BLaER1 treated with 17β-estradiol and CSF1 and Interleukin-3, amounts not matched to agents 10 nM and 100 nM (cell line): ENCODE data around the gene ZNF697.

Source experiments
- H3K27ac ChIP-seq, 11 experiments: shearing (Covaris generic); formaldehyde crosslinking; 2 replicates each; pipeline ENCODE4 v1.8.1; 2022
- H3K27me3 ChIP-seq, 11 experiments: shearing (Covaris generic); formaldehyde crosslinking; 2 replicates each; pipeline ENCODE4 v1.8.1; 2022
- H3K36me3 ChIP-seq, 11 experiments: shearing (Covaris generic); formaldehyde crosslinking; 2 replicates each; pipeline ENCODE4 v1.8.1; 2022
- H3K4me1 ChIP-seq, 10 experiments: shearing (Covaris generic); formaldehyde crosslinking; 2 replicates each; pipeline ENCODE4 v1.8.1; 2022
- H3K4me2 ChIP-seq, 11 experiments: shearing (Covaris generic); formaldehyde crosslinking; 2 replicates each; pipeline ENCODE4 v1.8.1; 2022
- H3K4me3 ChIP-seq, 10 experiments: shearing (Covaris generic); formaldehyde crosslinking; 2 replicates each; pipeline ENCODE4 v1.8.1; 2022
- H3K9ac ChIP-seq, 11 experiments: shearing (Covaris generic); formaldehyde crosslinking; 2 replicates each; pipeline ENCODE4 v1.8.1; 2022
- H3K9me3 ChIP-seq, 11 experiments: shearing (Covaris generic); formaldehyde crosslinking; replicated peaks in 1 of 11; 2 replicates each; pipeline ENCODE4 v1.8.1; 2022
- H4K20me1 ChIP-seq, 11 experiments: shearing (Covaris generic); formaldehyde crosslinking; 2 replicates each; pipeline ENCODE4 v1.8.1; 2022
- Cebpa-rat ChIP-seq, 11 experiments: shearing (Covaris generic); IDR thresholded peaks; 2 replicates each; pipeline ENCODE4 v1.8.1; 2022

Gene ZNF697

DNA sequence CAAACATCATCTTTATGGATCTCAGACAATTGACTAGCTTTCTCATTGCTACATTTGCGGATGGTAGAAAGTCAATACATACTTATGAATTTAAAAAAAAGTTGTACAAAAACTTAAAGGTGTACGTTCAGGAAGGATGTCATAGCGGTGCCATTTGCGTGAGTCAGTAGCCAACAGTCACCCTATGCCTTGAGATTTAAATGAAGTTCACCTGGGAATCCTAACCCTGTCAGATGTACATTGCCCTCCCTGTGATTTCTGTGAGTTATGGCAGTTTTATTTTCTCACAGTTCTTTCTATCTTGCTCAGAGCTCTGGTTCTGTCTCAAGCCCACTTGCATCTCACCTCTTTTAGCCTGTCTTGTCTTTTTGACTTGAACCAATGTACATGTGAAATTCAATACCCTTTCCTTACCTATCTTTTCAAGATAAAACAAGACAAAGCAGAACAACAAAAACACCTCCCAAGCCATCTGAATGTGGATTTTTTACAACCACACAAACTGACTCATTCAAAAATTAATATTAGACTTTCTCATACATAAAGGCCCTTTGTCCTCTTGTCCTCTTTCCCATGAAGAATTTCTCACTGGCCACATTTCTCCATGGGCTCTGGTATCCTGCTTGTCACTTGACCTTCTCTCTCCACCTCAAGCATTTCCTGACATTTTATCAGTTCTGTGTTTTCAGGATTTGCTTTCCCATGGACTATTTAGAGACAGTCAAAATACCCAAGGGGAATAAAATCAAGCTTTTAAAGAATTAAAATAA lies 25.3 kb upstream of the ZNF697 start:
- Histone ChIP-seq H3K27me3 (no peaks in the 10 kb centered on the region), H3K4me2 (no peak overlapping the region), H3K9me3 (no peaks in the 10 kb centered on the region), H3K4me3 (no peak overlapping the region), H3K36me3 (no peaks in the 10 kb centered on the region), H4K20me1 (no peaks in the 10 kb centered on the region), H3K9ac (no peak overlapping the region), H3K27ac (no peak overlapping the region), H3K4me1 (peaks cover 0 to 4% (median 0%) of the 10 kb centered on the region in 10 experiments; a peak in 3 of 20 replicates)
- TF ChIP-seq Cebpa-rat (IDR thresholded peaks at IDR 0.05) = no peak

DNA sequence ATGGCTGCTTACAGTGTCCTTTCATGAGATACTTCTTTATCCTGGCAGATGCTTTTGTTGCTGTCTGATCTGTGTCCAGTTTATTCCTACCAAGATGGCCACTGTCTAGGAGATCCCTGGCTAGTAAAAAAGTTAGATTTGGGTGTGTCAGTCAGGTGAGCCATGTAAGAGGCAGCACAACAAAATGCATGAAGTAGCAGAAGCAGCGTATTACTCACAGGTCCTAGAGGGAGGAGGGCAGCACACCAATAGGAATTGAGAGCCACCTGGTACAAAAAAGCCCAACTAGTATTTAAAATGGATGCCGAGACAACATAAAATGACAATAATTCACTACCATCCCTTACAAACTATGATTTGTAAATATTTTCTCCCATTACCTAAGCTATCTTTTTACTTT lies 22.8 kb upstream of the ZNF697 start:
- Histone ChIP-seq H3K36me3 (no peaks in the 10 kb centered on the region), H3K9me3 (no peaks in the 10 kb centered on the region), H3K27me3 (no peaks in the 10 kb centered on the region), H3K9ac (no peak overlapping the region), H3K4me2 (no peak overlapping the region), H3K4me3 (no peak overlapping the region), H4K20me1 (no peaks in the 10 kb centered on the region), H3K27ac (no peak overlapping the region), H3K4me1 (peaks cover 0 to 4% (median 0%) of the 10 kb centered on the region in 10 experiments; a peak in 3 of 20 replicates)
- TF ChIP-seq Cebpa-rat (IDR thresholded peaks at IDR 0.05) = no peak

DNA sequence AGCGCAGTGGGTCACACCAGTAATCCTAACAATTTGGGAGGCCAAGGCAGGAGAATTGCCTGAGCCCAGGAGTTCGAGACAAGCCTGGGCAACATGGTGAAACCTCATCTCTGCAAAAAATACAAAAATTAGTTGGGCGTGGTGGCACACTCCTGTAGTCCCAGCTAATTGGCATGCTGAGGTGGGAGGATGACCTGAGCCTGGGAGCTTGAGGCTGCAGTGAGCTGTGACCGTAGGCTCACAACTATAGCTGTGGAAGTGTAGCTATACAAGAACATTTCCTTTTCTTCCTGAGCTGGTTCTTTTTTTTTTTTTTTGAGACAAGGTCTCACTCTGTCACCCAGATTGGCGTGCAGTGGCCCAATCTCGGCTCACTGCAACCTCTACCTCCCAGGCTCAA lies 19.1 kb upstream of the ZNF697 start:
- Histone ChIP-seq H3K27me3 (no peaks in the 10 kb centered on the region), H3K4me3 (no peak overlapping the region), H3K4me1 (no peaks in the 10 kb centered on the region), H3K9me3 (no peaks in the 10 kb centered on the region), H3K4me2 (no peak overlapping the region), H4K20me1 (no peaks in the 10 kb centered on the region), H3K36me3 (no peaks in the 10 kb centered on the region), H3K9ac (no peak overlapping the region), H3K27ac (no peak overlapping the region)
- TF ChIP-seq Cebpa-rat (IDR thresholded peaks at IDR 0.05) = no peak

DNA sequence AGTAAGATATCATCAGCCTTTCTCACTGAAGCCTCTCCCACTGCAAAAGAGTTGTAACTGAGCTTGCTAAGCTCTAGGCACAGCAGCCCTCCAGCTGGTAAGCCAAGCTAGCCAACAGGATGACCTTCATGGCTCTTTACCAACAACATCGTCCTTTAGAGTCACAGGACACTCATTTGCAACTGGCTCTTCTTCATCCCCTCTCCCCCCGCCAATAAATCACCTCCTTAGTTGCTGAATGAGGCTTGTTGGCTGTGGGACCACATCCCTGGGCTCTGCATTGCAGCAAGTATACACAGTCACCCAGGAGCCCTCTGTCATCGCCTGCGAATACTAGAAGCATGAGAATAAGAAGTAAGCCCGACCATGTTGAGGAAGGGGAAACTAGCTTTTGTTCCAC lies 16.0 kb upstream of the ZNF697 start:
- Histone ChIP-seq H3K27ac (no peak overlapping the region), H3K36me3 (no peaks in the 10 kb centered on the region), H3K9ac (no peak overlapping the region), H3K9me3 (no peaks in the 10 kb centered on the region), H3K4me2 (no peak overlapping the region), H3K4me3 (no peak overlapping the region), H3K4me1 (no peaks in the 10 kb centered on the region), H3K27me3 (no peaks in the 10 kb centered on the region), H4K20me1 (no peaks in the 10 kb centered on the region)
- no peak for TF ChIP-seq Cebpa-rat (IDR thresholded peaks at IDR 0.05)

DNA sequence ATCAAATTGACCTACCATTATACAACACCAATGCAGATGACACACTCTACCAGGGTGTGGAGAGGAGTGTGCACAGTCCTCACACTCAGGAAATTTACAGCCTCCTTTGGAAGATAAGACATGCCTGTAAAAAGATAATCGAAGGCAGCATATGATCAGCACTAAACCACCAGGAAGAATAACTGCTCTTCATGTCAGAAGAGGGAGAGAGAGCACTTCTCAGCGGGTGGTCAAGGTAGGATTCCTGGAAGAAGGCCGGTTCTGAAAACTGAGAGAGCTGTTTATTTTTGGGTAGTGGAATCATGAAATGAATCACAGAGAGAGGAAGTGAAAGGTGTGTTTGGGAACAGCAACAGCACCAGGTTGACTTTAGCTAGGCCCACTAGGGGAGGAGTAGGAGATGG lies 14.0 kb upstream of the ZNF697 start:
- Histone ChIP-seq H3K4me1 (no peaks in the 10 kb centered on the region), H3K27ac (no peak overlapping the region), H4K20me1 (no peaks in the 10 kb centered on the region), H3K4me3 (no peak overlapping the region), H3K4me2 (no peak overlapping the region), H3K9me3 (no peaks in the 10 kb centered on the region), H3K36me3 (no peaks in the 10 kb centered on the region), H3K9ac (no peak overlapping the region), H3K27me3 (no peaks in the 10 kb centered on the region)
- no peak for TF ChIP-seq Cebpa-rat (IDR thresholded peaks at IDR 0.05)

DNA sequence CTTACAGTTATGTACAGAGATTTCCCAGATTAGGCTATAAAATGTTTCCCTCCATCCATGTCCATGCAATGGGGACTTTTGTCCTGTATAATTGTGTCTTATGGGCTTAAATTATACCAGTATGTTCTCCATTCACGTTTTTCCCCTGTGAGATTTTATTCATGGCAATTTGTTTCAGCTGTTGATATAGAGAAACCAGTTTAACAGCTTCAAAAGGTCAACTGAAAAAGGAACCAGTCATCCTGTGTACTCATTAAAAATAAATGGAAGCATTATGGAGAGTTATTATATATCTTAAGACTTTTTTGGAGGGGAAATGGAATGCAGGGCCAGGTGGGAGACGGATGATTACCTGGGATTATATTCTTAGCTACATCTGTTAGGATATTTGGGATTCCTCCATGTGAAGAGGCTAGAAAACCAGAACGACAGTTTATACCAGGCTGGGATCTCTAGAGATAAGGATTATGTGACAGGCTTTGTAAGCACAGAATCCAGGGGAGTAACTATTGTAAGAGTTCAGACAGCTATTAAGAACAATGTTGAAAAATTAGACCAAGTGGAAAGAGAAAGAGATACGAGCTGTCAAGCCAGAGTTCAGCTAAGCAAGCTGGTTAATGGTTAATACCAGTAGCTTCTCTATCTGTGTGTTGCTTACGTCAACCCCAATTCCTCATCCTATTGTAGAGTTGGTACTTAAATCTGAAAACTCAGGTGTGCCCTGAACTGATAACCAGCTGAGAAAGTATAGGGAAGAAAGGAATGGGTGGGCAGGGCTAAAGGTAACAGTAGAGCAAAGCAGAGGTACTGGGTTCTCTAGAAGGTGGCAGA lies 12.4 kb upstream of the ZNF697 start:
- Histone ChIP-seq H3K9me3 (no peaks in the 10 kb centered on the region), H3K4me1 (no peaks in the 10 kb centered on the region), H3K36me3 (no peaks in the 10 kb centered on the region), H3K9ac (no peak overlapping the region), H3K27me3 (no peaks in the 10 kb centered on the region), H3K4me3 (no peak overlapping the region), H4K20me1 (no peaks in the 10 kb centered on the region), H3K27ac (no peak overlapping the region), H3K4me2 (no peak overlapping the region)
- no peak for TF ChIP-seq Cebpa-rat (IDR thresholded peaks at IDR 0.05)

DNA sequence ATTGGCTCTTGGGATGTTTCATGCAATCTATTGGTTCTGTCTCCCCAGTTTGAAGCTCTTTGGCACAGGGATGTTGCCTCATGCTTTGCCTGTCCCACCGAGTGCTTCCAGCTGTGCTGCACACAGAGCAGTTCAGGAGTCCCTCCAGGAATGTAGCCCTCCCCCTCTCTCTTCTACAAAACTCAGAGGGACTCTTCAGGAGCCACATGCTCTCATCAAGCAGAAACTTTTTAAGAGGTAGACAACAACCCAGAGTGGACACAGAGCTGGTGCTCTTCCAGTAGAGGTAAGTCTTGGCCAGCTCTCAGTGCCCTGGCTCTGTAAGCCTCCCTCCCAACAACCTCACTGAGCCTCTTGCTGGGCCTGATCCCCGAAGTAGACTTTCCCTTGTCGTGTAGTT lies 11.6 kb upstream of the ZNF697 start:
- no peaks in the 10 kb centered on the region for H3K36me3 ChIP-seq
- H4K20me1 ChIP-seq = no peaks in the 10 kb centered on the region
- TF ChIP-seq Cebpa-rat (IDR thresholded peaks at IDR 0.05) = no peak
- no peaks in the 10 kb centered on the region for H3K4me1 ChIP-seq
- H3K27ac ChIP-seq = no peak overlapping the region
- H3K4me3 ChIP-seq = no peak overlapping the region
- no peaks in the 10 kb centered on the region for H3K9me3 ChIP-seq
- H3K27me3 ChIP-seq = no peaks in the 10 kb centered on the region
- no peak overlapping the region for H3K4me2 ChIP-seq
- H3K9ac ChIP-seq = no peak overlapping the region

DNA sequence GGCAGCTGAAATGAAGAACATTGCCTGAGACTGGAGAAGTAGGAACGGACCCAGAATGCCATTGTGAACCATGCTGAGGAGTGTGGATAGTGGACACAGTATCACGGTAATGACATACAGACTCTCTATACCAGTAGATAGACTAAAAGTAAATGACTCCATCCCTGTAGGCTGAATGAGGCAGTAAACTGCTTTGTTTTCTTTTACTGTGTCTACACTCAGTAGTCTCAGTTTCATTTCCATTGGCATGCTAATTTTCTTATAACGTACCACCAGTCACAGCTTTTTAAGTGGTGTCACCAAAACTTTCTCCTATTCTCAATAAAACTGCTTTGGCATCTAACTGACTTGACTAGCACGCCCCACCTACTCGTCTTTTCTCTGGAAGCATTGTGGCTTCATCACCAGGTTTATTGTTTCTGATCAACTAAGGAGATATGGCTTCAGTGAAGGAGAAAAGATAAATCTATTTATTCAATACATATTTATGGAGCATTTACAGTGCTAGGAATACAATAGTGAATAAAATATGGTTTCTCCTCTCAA lies 8.4 kb upstream of the ZNF697 start:
- Histone ChIP-seq H3K36me3 (no peaks in the 10 kb centered on the region), H3K27me3 (no peaks in the 10 kb centered on the region)

DNA sequence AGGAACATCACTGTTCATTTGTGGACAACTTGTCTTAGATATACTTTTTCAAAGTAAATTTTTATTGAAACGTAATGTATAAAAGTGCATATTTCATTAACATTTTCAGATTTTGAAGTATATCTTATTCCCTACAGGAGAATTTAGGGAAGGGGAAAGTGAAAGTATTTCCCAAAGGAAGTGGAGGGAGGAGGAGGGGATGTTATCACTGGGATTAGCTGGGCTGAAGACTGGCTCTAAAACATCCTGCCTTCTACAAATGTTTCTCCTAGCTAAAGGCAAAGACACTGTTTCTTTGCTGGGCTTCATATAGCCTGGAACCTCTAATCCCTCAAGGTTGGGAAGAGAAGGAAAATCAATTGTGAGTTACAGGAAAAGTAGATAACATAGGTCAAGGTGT lies 7.1 kb upstream of the ZNF697 start:
- Histone ChIP-seq H3K4me2 (no peak overlapping the region), H3K36me3 (no peaks in the 10 kb centered on the region), H3K9me3 (no peaks in the 10 kb centered on the region), H3K27me3 (peaks cover 0 to 7% (median 0%) of the 10 kb centered on the region in 11 experiments; a peak in 3 of 22 replicates), H3K27ac (no peak overlapping the region), H3K4me3 (no peak overlapping the region), H3K4me1 (no peaks in the 10 kb centered on the region), H3K9ac (no peak overlapping the region), H4K20me1 (no peaks in the 10 kb centered on the region)
- TF ChIP-seq Cebpa-rat (IDR thresholded peaks at IDR 0.05) = no peak

More for the DNA sequence above, 8.4 kb upstream of the ZNF697 start:
- Histone ChIP-seq H3K4me2 (no peak overlapping the region), H3K9ac (no peak overlapping the region), H3K9me3 (no peaks in the 10 kb centered on the region), H3K4me1 (no peaks in the 10 kb centered on the region), H4K20me1 (no peaks in the 10 kb centered on the region), H3K27ac (no peak overlapping the region), H3K4me3 (no peak overlapping the region)
- TF ChIP-seq Cebpa-rat (IDR thresholded peaks at IDR 0.05) = no peak
